ENCODE data around the gene LRMDA.

The LRMDA gene

GRCh38 chr10:75444781-75445386, 13.5 kb downstream of the LRMDA start:
- DNase-seq (ENCODE audit: low read depth, low spot score) = no peak

DNA sequence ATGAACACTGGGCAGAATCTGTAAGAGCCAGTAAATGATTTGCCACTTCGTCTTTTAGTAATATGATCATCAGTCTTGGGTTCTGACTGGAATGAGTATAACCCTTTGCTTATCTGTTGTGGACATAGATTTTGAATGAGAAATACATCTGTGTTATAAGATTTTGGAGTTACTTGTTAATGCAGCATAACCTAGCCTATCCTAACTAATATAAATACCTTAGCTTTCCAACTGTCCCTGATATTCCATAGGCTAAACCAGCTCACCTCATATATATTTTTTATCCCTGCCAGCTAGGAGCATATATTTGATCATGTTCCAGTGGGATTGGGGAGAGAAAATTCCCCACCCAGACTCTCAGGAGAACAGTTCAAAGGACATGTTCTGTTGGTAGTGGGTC, 15.1 kb downstream of the LRMDA start:
- no peak for DNase-seq (ENCODE audit: low read depth, low spot score)

DNA sequence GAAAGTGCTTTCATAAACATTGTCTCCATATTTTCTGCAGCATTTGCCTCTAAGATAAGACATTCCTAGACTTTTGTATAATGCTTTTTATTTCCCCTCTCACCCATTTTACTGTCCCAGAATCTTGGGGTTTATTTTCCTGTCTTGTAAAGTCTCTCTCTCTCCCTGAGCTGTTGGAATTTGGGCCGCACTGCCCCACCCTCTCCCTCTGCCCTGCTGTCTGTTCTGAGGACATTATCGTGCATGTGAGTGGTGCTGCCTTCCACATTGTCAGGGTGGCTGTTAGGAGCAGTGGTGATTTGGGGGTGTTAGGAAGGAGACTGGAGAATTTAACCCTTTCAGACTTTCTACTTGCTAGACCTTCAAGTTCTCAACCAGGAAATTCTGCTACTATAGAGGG, 16.7 kb downstream of the LRMDA start:
- DNase-seq (ENCODE audit: low read depth, low spot score) = no peak

- no peak for DNase-seq (ENCODE audit: low read depth, low spot score)
Observed at GRCh38 chr10:75449382-75450074, 18.1 kb downstream of the LRMDA start.

- DNase-seq (ENCODE audit: low read depth, low spot score) = no peak
Observed at GRCh38 chr10:75450075-75450445, 18.6 kb downstream of the LRMDA start.

- DNase-seq (ENCODE audit: low read depth, low spot score) = no peak
Observed at GRCh38 chr10:75450644-75451640, 19.5 kb downstream of the LRMDA start.

GRCh38 chr10:75451831-75452230, 20.4 kb downstream of the LRMDA start:
- DNase-seq (ENCODE audit: low read depth, low spot score) = no peak

DNA sequence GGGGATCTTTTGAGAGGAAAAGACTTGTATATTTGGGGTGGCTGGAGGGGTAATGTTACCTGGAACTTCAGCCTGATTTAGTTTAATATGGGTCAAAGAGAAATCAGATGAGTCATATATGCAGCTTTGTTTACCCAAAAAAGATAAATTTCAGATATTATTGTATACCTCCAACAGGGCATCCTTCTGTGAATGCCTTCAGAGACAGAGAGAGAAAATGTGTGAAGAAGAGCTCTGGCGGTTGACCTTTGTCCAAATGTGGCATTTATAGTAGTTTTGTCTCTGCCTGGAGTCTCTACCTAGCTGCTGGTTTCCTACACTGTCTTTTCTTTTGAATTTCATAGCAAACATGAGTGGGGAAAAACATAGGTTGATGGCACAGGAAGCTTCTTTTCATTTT, 21.6 kb downstream of the LRMDA start:
- DNase-seq (ENCODE audit: low read depth, low spot score) = no peak

GRCh38 chr10:75456122-75456521, 24.7 kb downstream of the LRMDA start:
- DNase-seq (ENCODE audit: low read depth, low spot score) = no peak

DNA sequence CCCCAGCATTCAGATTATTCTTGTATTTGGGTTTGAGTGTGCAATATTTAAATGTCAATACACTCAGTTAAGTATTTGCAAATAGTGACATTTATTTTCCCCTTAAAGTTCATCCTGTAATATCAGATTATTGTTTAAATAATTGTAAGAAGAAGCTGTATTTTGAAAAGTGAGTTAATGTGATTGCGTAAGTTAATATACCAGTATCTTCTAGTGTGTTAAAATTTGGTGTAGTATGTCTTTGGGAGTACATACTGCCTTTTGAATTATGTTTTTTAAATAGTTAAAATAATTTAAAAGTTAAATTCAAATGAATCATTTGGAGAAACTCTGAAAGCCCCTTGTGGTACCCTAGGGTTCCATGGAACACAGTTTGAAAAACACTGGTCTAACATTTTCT, 28.6 kb downstream of the LRMDA start:
- DNase-seq (ENCODE audit: low read depth, low spot score) = no peak

GRCh38 chr10:75461672-75462649, 30.5 kb downstream of the LRMDA start:
- DNase-seq (ENCODE audit: low read depth, low spot score) = no peak

DNA sequence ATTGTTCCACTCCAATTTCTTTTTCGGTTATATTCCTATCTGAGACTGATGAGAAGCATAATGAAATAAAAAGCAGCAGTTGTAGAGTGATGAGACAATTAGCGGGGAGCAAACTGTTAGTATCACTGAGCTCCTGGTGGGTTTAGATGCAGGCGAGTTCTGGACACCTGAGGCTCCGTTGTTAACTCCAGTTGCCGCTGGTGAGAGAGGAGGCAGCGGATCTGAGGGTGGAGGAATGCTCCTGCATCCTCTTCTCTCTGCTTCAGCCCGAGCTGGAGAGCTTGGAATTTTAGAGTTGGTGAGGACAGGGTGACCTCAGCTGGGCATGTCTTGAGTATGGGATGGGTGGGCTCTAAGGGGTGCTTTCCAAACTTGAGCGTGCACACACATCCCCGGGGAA, 31.4 kb downstream of the LRMDA start:
- no peak for DNase-seq (ENCODE audit: low read depth, low spot score)

GRCh38 chr10:75464478-75465449, 33.3 kb downstream of the LRMDA start:
- DNase-seq (ENCODE audit: low read depth, low spot score) = no peak

- DNase-seq (ENCODE audit: low read depth, low spot score) = no peak
Observed at GRCh38 chr10:75465450-75465827, 34.0 kb downstream of the LRMDA start.

GRCh38 chr10:75466001-75466400, 34.6 kb downstream of the LRMDA start:
- DNase-seq (ENCODE audit: low read depth, low spot score) = no peak

- no peak for DNase-seq (ENCODE audit: low read depth, low spot score)
Observed at GRCh38 chr10:75466886-75467285, 35.5 kb downstream of the LRMDA start.

DNA sequence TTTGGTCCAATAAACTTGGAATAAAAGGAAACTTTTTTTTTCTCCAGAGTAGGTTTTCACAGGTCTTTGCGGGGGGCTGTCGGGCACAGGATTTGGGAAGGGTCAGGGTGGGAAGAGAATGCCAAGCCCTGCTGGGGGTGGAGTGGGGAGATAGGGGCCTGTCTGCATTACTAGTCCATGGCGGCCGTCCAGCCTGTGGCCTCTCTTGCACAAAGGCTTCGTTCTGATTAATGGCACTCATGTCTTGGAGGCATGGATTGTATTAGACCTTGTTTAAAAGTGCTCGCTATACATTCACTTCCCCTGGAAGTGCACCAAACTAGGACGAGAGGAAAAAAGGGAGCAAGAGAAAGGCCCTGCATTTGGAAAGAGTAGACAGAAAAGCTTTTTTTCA, 37.2 kb downstream of the LRMDA start:
- DNase-seq (ENCODE audit: low read depth, low spot score) = no peak

DNA sequence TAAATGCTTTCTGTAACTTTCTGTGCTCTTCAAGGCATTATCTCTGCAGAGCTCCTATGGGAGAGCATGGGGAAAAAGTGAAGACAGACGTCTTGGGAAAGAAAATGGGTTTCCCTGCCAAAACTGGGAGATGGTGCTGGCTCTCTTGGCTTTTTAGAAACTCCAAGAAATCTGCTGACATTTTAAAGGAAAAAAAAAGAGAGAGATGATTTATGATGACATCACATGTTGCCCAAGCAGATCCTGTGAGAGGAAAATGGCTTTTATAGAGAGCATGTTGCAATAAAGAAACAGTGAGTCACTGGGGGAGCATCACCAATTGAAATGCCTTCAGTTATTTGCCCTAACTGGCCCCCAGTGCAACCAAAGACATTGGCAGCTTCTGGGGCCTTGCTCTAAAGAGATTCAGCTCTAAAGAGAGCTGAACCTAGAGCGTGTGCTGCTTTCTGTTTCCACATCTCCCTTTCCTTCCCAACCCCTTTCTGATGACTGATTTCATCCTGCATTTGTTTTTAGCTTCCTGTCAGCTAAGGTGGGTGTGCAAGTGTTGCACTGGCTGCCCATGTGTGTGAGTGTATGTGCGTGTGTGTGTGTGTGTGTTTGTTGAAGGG, 37.7 kb downstream of the LRMDA start:
- DNase-seq (ENCODE audit: low read depth, low spot score) = no peak

- DNase-seq (ENCODE audit: low read depth, low spot score) = no peak
Observed at GRCh38 chr10:75470901-75471300, 39.5 kb downstream of the LRMDA start.

- DNase-seq (ENCODE audit: low read depth, low spot score) = no peak
Observed at GRCh38 chr10:75472685-75473084, 41.3 kb downstream of the LRMDA start.
